Aorta (tissue), 5 donors: ENCODE results near the gene HOXB2. TPM values are rescaled to one million over a fixed set of nuclear protein-coding genes. Genes with fewer than 3 reads are reported as not detected.
A peak's percentile ranks its signal among the peaks of the same experiment; 100 is the strongest.
"Not testable (repeated sequence)": the region's sequence is repeated elsewhere in the genome, so short reads cannot be mapped to it uniquely, and the experiment has no call there.

Experiments used
- ATAC-seq: fragments of 200-7000 bp; cut with Tn5 transposase; one replicate; pipeline ENCODE4 v1.9.1; 2022; ENCODE audit warnings: moderate library complexity; ENCODE audit not compliant: low FRiP score
- DNase-seq, 2 donors: peaks; one replicate each; pipeline ENCODE4 v3.0.0-alpha.2; 2020
- H3K27ac ChIP-seq, 2 donors: one replicate each; pipeline ENCODE4 v1.5.1; 2013; ENCODE audit warnings: low read length in 2 of 2, mild to moderate bottlenecking in 2 of 2, moderate library complexity in 2 of 2, control low read depth in 1 of 2, inconsistent platforms in 1 of 2, low read depth in 1 of 2
- H3K27me3 ChIP-seq, 2 donors: one replicate each; pipeline ENCODE4 v1.6.1; 2013; ENCODE audit warnings: control low read depth in 1 of 2, low read length in 1 of 2, mild to moderate bottlenecking in 1 of 2, moderate library complexity in 1 of 2; ENCODE audit not compliant: insufficient read depth in 2 of 2, control insufficient read depth in 1 of 2
- H3K36me3 ChIP-seq, 2 donors: one replicate each; pipeline ENCODE4 v1.6.1; 2013; ENCODE audit warnings: control low read depth in 1 of 2, low read length in 1 of 2, mild to moderate bottlenecking in 1 of 2; ENCODE audit not compliant: insufficient read depth in 2 of 2, control insufficient read depth in 1 of 2
- H3K4me1 ChIP-seq, 2 donors: one replicate each; pipeline ENCODE4 v1.6.1; 2013; ENCODE audit warnings: low read length in 2 of 2, control low read depth in 1 of 2, mild to moderate bottlenecking in 1 of 2, moderate library complexity in 1 of 2; ENCODE audit not compliant: insufficient read depth in 2 of 2, control insufficient read depth in 1 of 2
- H3K4me3 ChIP-seq, 2 donors: one replicate each; pipeline ENCODE4 v1.5.1; 2013; ENCODE audit warnings: low read length in 2 of 2, control low read depth in 1 of 2, mild to moderate bottlenecking in 1 of 2
- H3K9me3 ChIP-seq: one replicate; pipeline ENCODE4 v1.6.1; 2013; ENCODE audit warnings: mild to moderate bottlenecking, low read length; ENCODE audit not compliant: control insufficient read depth
- WGBS, 2 donors: extraction: QIAGEN DNeasy Blood & Tissue Kit; methylation state at CpG; one replicate each; pipeline ENCODE4 v1.1.7; 2013; 5-methylcytosine and 5-hydroxymethylcytosine counted together
- intact Hi-C, 2 donors: fragments of 100-400 bp; cut with DNase I; formaldehyde crosslinking; loops; one replicate each; pipeline versions ENCODE4 v1.14.2 to v1.15.0; 2022
- polyA plus RNA-seq, 2 donors: library from polyadenylated mRNA; stranded (reverse); fragments of 200-250 nt; gene quantifications; one replicate each; pipeline ENCODE4 v1.2.3, GENCODE V29; 2013
- total RNA-seq, 2 donors: library from RNA; stranded (reverse); fragmentation: NEBNext Ultra II Directional; extraction: Animal tissue kit (Norgen Biotek cat#: 25700); gene quantifications; one replicate each; pipeline ENCODE4 v1.2.1, GENCODE V29; 2021
- donor health status: healthy with polysubstance abuse.
- donor health status: Bipolar disorder and iron deficiency.
- donor health status: DM: no; HTN: no; CAD: no.
- donor health status: DM: no; HTN: no; CAD: no.
- donor health status: DM: yes; HTN: yes; CAD: no.

Gene HOXB2
- total and polyA plus RNA-seq, 4 donors, result 7.6 to 61.0 (median 31.2) TPM

DNA sequence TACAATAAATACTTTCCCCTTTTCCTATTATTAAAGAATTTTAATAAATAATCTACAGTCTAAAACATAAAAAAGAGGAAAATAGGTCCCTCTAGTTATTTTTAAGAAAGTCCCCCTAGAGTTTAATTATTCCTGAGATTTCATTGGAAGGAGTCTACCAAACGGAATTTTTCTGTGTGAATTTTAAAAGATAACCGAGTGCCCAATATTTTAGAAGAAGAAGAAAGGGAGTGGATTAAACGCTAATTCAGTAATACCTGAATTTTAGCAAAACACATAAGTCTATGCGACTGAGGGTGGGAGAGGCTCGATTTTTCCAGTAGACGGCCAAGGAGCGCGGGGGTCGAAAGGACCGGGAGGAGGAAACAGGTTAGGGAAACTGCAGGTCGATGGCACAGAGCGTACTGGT lies 2.2 kb downstream of the HOXB2 start:
- Histone ChIP-seq H3K9me3 (no peaks in the 10 kb centered on the region), H3K4me3 (peak overlapping the region; percentile 71 to 94), H3K27ac (peak overlapping the region; percentile 80 to 82), H3K27me3 (no peaks in the 10 kb centered on the region), H3K36me3 (no peaks in the 10 kb centered on the region), H3K4me1 (peaks cover 0 to 4% of the 10 kb centered on the region in 2 donors)
- ATAC-seq, result no peak
- WGBS, 2 donors, result 0 to 5% methylated on average over 12 of the region's 12 CpGs
- intact Hi-C loops, result loop anchor here in 1 of 2 donors (1.0 to 5.0 kb wide), 3 partner anchors 35 to 50 kb away; no protein-coding TSS in a partner anchor
- no peak for DNase-seq

DNA sequence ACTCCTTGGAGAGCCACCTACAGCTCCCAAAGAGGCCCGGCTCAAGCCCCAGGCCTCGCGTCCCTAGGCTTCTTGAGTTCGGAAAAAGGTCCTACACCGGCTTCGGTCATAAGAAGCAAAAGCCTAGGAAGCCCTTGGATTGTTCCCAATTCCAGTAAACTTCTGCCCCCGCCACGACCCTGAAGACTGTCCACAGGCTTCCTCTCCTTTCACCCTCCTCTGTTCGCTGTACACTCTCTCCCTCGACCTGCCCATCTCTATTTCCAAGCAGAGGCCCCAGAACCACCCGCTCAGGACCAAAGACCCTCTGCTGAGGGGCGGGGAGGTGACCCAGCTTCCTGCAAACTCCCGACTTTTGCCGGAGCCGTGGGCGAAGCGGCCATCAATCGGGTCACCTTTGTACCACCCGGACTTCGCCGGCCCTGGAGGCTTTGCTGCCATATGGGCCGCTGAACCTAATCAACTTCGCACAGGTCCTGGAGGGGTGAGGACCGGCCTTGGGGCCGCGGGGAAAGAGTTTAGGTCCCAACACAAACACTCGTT lies 2.7 kb downstream of the HOXB2 start:
- Histone ChIP-seq H3K9me3 (no peaks in the 10 kb centered on the region), H3K4me1 (peaks cover 0 to 4% of the 10 kb centered on the region in 2 donors), H3K4me3 (peak overlapping the region; percentile 71 to 94), H3K27me3 (no peaks in the 10 kb centered on the region), H3K36me3 (no peaks in the 10 kb centered on the region), H3K27ac (peak overlapping the region; percentile 37 to 85)
- ATAC-seq (no peak), DNase-seq (peak in 1 of 2 donors; percentile 80)
- intact Hi-C loops, result loop anchor here in 1 of 2 donors (5.0 kb wide), 2 partner anchors 35 to 50 kb away; no protein-coding TSS in a partner anchor
- WGBS, 2 donors, result 3 to 19% methylated on average over 27 of the region's 27 CpGs

DNA sequence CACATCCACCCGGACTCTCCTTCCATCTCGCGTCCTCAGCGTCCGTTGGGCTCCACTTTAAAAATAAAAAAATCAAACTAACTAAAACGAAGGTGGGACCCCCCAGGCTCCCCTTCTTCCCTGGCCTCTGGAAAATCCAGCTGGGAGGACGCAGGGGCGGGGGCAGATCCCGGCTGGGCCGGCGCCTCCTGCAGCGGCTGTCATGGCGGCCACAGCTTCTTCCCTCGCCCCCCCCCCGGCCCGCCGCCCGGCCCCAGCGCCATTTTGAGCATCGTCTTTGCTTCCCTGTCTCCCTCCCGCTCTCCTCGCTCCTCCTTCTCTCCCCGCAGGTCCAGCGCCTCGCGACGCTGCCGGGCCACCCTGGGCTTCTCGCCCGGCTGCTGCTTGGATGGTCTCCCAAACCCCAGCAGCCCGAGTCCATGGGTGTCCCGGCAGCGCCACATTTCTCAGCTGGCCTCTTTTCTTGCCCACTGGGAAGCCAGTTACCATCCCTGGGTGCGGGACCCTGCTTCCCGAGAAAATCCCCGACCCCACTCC lies 3.3 kb downstream of the HOXB2 start:
- peak overlapping the region; percentile 70 to 85 for H3K27ac ChIP-seq
- ATAC-seq (peak; percentile 80), DNase-seq (peak; percentile 81 to 88)
- no peaks in the 10 kb centered on the region for H3K36me3 ChIP-seq
- intact Hi-C loops, result loop anchor here in 1 of 2 donors (5.0 kb wide), 2 partner anchors 34 to 49 kb away; no protein-coding TSS in a partner anchor
- no peaks in the 10 kb centered on the region for H3K27me3 ChIP-seq
- H3K4me3 ChIP-seq, result peak overlapping the region; percentile 71 to 94
- 6 to 7% methylated on average over 24 to 36 of the region's 36 CpGs for WGBS, 2 donors
- H3K4me1 ChIP-seq, result peaks cover 0 to 4% of the 10 kb centered on the region in 2 donors
- no peaks in the 10 kb centered on the region for H3K9me3 ChIP-seq

- Histone ChIP-seq H3K4me1 (peaks cover 0 to 4% of the 10 kb centered on the region in 2 donors), H3K9me3 (no peaks in the 10 kb centered on the region), H3K27me3 (no peaks in the 10 kb centered on the region), H3K4me3 (peak overlapping the region; percentile 22 to 71), H3K36me3 (no peaks in the 10 kb centered on the region), H3K27ac (peak overlapping the region; percentile 70 to 85)
- ATAC-seq, result no peak
- no peak for DNase-seq
- intact Hi-C loops, result loop anchor here in 1 of 2 donors (5.0 kb wide), 2 partner anchors 34 to 49 kb away; no protein-coding TSS in a partner anchor
- 69 to 70% methylated on average over 12 of the region's 12 CpGs for WGBS, 2 donors
These were observed 3.8 kb downstream of the HOXB2 start for GRCh38 chr17:48541036-48541576.

- H3K9me3 ChIP-seq, result no peaks in the 10 kb centered on the region
- no peak overlapping the region for H3K4me3 ChIP-seq
- no peak for ATAC-seq
- H3K4me1 ChIP-seq, result peaks cover 0 to 2% of the 10 kb centered on the region in 2 donors
- DNase-seq, result no peak
- WGBS, 2 donors, result 96 to 97% methylated on average over 1 of the region's 1 CpG
- H3K27ac ChIP-seq, result no peak overlapping the region
- H3K27me3 ChIP-seq, result no peaks in the 10 kb centered on the region
- H3K36me3 ChIP-seq, result no peaks in the 10 kb centered on the region
- intact Hi-C loops, result loop anchor here in 1 of 2 donors (5.0 kb wide), 2 partner anchors 33 to 48 kb away; no protein-coding TSS in a partner anchor
These were observed 4.7 kb downstream of the HOXB2 start for GRCh38 chr17:48540213-48540612.

- 90 to 92% methylated on average over 4 of the region's 4 CpGs for WGBS, 2 donors
- Histone ChIP-seq H3K27ac (no peak overlapping the region), H3K9me3 (no peaks in the 10 kb centered on the region), H3K36me3 (no peaks in the 10 kb centered on the region), H3K4me1 (no peaks in the 10 kb centered on the region), H3K4me3 (no peak overlapping the region), H3K27me3 (no peaks in the 10 kb centered on the region)
- intact Hi-C loops, result no loop called here
- ATAC-seq (no peak), DNase-seq (no peak)
These were observed 5.7 kb downstream of the HOXB2 start for GRCh38 chr17:48539177-48539576.

GRCh38 chr17:48537316-48537715 lies 7.6 kb downstream of the HOXB2 start:
- no peaks in the 10 kb centered on the region for H3K36me3 ChIP-seq
- no peaks in the 10 kb centered on the region for H3K4me1 ChIP-seq
- ATAC-seq, result no peak
- H3K4me3 ChIP-seq, result no peak overlapping the region
- DNase-seq, result no peak
- intact Hi-C loops, result no loop called here
- H3K27ac ChIP-seq, result no peak overlapping the region
- no peaks in the 10 kb centered on the region for H3K27me3 ChIP-seq
- 96% methylated on average over 3 of the region's 3 CpGs for WGBS, 2 donors
- H3K9me3 ChIP-seq, result no peaks in the 10 kb centered on the region

GRCh38 chr17:48535793-48536559 lies 8.9 kb downstream of the HOXB2 start:
- H3K36me3 ChIP-seq, H3K27me3 ChIP-seq, H3K4me3 ChIP-seq, H3K4me1 ChIP-seq, ATAC-seq, H3K27ac ChIP-seq, DNase-seq, intact Hi-C loops, H3K9me3 ChIP-seq: not testable (repeated sequence)
- WGBS, 2 donors, result 95 to 97% methylated on average over 9 of the region's 9 CpGs
